NAMALWA (cell line): ENCODE data around the gene UBR1.
"Not testable (repeated sequence)": the region's sequence is repeated elsewhere in the genome, so short reads cannot be mapped to it uniquely, and the experiment has no call there.

Experiments used
- DNase-seq: peaks from one replicate; pipeline ENCODE4 v3.0.0-alpha.2; 2015; ENCODE audit warnings: low spot score

UBR1 gene

DNA sequence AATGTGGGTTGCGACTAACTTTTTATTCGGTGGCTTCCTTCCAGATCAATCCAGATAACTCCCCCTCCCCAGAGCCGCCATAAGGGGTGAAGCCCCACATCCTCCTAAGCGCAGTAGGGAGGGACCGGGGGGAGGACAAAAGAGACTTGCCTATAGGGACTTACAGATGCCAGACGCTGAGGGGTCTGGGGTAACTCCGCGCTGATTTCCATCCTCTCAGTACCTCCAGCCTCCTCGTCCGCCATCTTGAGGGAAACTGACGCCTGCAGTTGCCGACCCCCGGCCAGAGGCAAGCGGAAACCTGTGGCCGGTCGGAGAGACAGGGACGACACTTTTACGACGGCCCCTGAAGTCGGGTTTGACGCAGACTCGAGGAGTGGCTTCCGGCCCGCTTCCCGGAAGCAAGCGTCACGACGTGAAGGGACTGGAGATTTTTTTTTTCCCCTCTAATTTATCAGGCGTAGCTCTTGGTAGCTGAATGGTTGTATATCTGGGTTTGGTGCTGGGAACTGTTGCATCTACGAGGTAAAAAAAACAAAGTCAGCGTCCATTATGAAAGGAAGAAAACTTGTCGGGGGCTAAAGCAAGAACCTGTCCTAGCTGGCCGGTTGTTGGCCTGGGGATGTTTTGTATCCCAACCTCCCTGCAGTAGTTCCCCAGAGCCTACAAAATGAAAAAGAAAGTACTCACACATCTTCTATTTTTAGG, at the start of gene UBR1:
UBR1 (minus strand) TSS at position 261 of the 708 bp plus-strand sequence; CDS start at position 245, 16 bp downstream.
- DNase-seq, result peak; percentile 97

DNA sequence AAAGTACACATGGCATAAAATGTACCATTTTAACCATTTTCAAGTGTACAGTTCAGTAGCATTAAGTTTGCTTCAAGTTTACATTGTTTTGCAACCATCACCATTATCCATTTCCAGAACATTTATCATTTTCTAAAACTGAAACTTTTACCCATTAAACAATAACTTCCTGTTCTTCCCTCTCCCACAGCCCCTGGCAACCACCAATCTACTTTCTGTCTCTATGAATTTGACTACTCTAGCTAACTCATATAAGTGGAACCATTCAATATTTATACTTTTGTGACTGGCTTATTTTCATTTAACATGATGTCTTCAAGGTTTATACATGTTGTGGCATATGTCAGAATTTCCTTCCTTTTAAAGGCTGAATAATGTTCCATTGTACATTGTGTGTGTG, 47.4 kb upstream of the UBR1 start:
- no peak for DNase-seq

DNA sequence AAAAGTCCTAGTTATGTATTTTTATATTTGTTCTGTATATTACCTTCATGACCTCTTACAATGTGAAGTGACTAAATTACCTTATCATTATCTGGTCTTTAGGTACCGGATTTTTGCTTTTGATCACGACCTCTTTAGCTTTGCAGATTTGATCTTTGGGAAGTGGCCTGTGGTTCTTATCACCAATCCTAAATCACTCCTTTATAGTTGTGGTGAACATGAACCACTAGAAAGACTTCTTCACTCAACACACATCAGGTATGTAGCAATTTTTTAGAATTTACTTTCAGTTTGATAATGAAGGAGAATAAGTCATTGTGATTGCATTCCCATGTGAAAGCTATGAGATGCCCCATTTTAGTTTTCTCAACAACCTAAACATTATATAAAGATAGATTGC, 45.9 kb upstream of the UBR1 start:
- DNase-seq, result no peak

DNA sequence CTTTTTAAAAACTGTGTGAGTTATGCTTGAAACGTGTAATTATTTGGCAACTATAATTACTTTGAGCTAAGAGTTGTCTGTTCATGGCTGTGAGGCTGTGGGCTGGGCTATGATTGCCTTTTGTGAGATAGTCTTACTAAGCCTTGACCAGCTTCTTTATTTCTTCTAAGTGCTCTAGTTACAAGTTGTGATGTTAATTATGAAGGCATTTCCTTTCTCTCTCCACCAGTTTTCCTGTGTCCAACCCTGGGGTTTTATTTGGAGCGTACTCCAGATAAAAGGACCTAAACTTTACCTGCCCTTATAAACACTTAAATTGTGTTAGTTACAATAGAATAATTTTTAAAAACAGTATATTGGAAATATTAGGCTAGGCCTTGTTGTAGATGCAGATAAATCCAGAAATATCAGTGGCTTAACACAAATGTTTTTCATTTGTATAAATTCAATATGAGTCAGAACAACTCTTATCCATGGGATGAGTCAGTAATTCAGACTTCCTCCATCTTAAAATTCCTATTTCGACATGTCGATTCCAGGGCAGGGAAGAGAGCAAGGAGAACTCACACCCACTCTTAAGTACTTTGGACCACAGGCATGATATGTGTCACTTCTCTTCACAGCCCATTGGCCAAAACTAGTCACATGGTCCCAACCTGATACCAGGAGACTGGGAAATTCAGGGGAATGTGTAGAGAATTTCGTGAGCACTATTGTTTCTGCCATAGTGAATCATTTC, 44.5 kb upstream of the UBR1 start:
- DNase-seq, result no peak

DNA sequence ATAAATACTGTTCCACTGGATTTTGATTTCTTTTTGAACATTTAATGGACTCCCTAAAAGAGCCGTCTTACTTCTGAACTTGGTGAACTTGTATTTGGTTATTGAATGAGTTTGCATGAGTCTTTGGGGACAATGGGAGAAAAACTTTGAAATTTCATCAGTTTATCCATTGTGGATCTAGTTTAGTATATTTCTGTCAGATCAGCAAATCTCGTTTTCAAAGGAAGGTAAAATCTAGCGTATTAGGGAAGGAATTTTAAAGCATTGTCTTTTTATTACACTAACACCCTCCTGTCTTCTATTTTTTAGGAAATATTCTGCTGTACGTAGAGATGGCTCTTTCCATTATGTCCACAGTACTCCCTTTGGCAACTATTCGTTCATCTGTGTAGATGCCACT, 40.3 kb upstream of the UBR1 start:
- no peak for DNase-seq

DNA sequence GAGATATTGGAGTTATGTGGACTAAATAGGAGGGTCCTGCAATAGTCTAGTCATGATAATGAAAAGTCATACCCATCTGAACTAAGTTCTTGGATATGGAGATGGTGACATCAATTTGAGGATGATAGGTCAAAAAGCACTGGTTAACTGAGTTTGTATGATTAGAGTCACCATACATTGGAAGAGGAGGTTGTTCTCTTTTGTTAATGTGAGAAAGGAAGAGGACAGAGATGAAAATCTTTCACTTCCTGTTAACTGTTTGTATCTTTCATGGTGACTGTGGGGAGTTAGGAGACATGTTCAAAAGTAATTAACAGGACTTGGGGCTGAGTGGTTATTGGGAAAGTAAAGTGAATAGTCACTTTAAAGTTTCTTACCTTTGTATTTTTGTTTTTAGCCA, 38.7 kb upstream of the UBR1 start:
- peak; percentile 37 for DNase-seq

DNA sequence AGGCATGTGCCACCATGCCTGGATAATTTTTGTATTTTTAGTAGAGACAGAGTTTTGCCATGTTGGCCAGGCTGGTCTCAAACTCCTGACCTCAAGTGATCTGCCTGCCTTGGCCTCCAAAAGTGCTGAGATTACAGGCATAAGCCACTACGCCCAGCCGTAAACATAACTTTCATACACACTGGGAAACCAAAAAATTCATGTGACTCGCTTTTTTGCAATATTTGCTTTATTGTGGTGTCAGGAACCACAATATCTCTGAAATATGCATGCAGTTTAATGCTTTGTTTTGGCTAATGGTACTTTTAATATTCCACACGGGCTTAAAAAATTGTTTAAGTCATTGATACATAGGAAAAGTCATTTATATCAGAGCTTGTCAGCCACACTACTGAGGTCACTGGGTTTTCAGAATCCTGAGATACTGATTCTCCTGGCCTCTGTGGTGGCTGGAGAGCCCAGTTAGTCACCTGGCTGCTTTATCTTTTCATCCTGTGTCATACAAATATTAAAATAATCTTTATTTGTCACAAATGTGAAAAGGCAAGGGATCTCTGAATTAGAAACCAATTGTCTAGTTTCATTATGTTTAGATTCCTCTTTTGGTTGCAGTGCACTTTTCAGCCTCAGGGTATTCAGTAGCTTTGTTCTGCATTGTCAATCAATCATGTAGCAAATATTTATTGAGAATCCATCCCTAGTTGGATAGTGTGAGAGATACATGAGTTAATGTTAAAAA, 37.5 kb upstream of the UBR1 start:
- peak; percentile 26 for DNase-seq

DNA sequence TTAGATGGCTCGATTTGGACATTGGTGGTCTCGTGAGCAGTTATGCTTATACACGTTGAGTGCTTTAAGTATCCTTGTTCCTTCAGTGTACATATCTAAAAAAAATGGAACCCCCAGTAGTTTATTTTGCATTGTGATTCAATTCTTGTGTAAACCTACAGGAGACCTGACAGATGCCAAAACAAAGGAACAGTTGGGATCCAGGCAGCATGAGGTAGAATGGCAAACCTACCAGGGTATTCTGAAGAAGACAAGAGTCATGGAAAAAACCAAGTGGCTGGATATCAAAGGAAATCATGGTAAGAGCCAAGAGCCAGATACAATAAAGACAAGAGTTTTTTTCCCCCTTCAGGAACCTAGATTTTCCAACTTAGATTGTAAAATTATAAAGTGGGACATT, 29.5 kb upstream of the UBR1 start:
- no peak for DNase-seq

DNA sequence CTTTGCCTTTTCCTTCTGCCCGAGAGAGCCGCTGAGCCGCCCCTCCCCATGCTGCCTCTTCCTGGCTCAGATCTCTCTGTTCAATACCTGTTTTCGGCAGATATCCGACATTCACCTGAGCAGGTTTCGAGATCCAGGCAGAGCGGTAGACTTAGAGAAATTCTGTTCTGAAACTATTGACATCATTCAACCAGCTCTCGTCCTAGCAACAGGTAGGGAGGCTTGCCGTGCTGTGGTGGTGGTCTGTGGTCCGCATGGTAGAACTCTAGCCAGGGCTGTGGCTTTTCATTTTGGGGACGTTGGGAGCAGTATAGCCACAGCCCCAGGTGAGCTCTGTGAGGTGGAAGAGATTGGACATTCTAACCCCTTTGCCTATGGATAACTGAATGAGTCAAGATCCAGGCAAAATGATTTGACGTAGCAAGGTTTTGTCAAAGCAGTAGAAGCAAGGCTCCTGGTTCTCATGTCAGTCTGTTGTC, 28.4 kb upstream of the UBR1 start:
- DNase-seq, result peak; percentile 28

DNA sequence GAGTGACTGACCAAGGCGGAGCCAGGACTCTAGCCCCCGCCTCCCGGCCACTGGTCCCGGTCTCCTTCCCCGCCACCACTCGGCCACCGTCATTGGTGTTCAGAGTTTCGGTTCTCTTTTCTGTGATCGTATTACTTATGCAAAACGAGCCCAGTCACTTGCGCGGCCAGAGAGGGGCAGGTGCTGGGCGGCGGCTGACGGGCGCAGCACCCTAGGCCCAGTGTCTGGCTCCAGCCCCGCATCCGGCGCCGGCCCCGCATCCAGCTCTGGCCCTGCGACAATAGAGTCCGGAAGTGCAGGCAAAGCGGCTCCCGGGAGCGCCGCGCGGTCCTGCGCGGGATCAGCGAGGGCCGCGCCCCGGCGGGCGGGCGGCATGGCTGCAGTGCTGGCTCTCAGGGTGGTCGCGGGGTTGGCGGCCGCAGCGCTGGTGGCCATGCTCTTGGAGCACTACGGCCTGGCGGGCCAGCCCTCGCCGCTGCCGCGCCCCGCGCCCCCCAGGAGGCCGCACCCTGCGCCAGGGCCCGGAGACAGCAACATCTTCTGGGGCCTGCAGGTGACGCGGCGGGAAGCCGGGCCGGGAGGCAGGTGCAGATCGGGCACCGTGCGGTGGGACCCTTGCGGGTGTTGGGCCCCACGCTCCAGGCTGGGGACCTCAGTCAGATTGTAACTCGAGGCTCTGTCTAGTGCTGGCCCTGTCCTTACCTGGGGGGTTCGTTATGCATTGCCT, 27.8 kb upstream of the UBR1 start, which contains the start of gene TMEM62:
TMEM62 (plus strand) TSS at position 157 of the 727 bp plus-strand sequence; CDS start at position 374, 217 bp downstream.
- DNase-seq, result peak; percentile 92

DNA sequence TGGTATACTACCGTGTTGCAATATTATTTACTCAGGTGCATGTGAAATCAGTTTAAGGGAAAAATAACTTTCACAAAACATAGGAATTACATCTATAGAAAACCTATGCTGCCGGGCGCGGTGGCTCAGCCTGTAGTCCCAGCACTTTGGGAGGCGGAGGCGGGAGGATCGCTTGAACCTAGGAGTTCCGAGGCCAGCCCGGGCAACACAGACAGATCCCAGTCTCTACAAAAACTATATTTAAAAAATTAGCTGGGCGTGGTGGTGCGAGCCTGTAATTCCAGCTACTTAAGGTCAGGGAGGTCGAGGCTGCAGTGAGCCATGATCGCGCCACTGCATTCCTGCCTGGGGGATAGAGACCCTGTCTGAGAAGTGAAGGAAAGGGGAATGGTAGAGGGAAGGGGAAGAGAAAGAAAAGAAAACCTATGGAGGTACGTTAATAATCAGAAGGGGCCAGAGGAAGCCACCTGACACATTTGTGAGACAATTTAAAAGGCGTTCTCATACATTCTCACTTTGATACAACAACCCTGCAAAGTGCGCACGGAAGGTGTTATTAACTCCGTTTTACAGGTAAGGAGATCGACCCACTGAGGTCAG, 27.1 kb upstream of the UBR1 start:
- DNase-seq, result no peak

DNA sequence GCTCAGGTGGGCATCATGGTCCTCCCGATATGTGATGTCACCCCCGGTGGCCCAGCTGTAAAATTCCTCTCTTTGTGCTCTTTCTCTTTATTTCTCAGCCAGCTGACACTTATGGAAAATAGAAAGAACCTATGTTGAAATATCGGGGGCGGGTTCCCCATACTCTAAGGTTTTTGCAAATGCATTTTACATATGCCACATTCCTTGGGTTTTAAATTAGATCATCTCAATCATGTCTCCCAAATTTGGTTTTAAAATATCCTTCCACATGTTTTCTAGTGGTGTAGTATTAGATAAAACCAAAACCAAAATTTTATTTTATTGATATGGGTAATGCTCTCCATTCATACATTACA, 23.1 kb upstream of the UBR1 start:
- DNase-seq, result no peak

DNA sequence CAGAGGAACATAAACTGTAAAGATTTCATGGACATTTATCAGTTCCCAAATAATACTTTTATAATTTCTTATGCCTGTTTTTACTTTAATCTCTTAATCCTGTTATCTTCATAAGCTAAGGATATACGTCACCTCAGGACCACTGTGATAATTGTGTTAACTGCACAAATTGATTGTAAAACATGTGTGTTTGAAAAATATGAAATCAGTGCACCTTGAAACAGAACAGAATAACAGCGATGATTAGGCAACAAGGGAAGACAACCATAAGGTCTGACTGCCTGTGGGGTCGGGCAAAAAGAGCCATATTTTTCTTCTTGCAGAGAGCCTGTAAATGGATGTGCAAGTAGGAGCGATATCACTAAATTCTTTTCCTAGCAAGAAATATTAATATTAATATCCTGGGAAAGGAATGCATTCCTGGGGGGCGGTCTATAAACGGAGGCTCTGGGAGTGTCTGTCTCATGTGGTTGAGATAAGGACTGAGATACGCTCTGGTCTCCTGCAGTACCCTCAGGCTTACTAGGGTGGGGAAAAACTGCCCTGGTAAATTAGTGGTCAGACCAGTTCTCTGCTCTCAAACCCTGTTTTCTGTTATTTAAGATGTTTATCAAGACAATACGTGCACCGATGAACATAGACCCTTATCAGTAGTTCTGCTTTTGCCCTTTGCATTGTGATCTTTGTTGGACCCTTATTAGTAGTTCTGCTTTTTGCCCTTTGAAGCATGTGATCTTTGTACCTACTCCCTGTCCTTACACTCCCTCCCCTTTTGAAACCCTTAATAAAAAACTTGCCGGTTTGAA, 22.5 kb upstream of the UBR1 start:
- not testable (repeated sequence) for DNase-seq

DNA sequence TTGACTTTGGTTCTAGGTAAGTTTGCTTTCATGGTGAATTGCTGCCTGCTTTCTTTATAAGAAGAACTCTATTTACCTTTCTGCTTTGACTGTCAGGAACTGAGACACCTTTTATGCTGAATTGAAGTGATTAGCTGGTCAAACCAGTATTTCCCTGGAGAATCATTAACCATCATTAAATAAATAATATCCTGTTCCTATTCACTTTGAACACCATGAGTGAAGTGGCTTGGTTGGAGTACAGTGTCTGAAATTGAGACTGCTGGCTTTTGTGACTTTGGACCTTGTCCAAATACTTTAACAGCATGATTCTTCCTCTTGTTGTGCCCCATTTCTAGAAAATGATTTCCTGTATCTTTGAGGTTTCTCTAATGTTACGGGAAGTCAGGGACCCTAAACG, 21.9 kb upstream of the UBR1 start:
- no peak for DNase-seq

DNA sequence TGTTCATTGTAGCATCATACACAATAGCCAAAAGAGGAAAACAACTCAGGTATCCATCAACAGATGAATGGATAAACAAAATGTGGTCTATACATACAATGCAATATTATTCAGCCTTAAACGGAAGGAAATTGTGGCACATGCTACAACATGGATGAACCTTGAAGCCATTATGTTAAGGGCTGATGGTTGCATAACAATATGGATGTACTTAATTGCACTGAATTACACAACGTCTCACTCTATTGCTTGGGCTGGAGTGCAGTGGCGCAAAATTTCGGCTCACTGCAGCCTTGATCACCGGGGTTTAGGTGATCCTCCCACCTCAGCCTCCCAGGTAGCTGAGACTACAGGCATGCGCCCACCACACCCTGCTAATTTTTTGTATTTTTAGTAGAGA, 20.5 kb upstream of the UBR1 start:
- no peak for DNase-seq

DNA sequence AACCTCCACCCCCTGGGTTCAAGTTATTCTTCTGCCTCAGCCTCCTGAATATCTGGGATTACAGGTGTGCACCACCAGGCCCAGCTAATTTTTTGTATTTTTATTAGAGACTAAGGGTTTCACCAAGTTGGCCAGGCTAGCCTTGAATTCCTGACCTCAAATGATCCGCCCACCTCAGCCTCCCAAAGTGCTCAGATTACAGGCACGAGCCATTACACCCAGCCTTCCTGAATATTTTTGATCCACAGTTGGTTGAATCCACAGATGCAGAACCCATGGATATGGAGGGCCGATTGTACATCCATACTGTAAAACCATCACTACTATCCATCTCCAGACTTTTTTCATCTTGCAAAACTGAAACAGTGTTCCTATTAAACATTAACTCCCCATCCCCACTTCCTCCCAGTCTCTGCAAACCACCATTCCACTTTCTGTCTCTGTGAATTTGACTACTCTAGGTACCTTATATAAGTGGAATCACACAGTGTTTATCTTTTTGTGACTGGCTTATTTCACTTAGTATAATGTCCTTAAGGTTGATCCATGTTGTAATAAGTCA, 19.3 kb upstream of the UBR1 start:
- no peak for DNase-seq

DNA sequence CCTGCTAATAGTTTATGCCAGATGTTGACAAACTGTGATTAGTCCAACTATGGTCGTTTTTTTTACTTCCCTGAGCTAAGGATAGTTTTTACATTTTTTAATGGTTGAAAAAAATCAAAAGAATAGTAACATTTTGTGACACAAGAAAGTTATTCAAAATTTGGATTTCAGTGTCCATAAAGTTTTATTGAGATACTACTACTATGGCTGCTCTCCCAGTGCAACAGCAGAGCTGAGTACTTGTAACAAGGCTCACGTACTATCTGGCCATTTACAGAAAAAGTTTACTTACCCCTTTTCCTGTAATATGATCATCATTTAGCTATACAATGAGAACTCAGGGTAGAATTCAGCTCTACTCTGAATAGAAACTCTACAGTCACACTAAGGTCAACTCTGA, 16.0 kb upstream of the UBR1 start:
- DNase-seq, result no peak

DNA sequence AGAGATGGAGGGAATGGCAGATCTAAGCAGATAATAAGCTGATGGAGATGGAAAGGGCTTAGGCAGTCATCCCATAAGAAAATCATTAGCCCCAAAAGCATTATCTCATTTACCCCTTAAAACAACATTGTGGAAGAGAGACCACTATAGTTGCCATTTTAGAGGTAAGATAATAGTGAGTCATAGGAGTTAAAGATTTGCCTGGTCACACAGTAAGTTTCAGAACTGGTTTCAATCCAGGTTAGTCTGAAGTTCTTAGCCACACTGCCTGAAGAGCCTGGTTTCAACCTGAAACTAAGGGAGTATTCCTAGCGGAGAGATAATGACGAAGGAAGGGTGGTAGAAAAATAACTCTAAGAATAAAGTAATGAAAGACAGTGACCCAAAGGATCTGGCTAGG, 13.0 kb upstream of the UBR1 start:
- DNase-seq, result no peak

DNA sequence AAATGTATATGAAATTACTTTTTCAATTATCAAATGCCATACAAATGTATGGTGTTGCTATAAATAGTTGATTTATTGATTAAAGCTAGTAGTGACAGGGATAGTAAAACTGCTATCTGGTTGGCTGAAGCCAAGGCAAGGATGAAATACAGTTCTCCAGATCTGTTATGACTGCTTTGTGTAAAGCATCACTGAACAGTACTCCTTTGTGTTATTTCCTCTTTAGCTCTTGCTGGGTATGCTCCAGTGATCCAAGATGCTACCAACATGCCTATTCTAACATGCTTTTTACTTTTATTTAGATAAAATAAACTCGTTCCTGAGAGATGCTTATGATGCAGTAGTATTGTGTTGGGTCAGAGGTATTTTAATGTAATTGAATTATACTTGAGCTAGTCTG, 12.4 kb upstream of the UBR1 start:
- DNase-seq, result no peak

DNA sequence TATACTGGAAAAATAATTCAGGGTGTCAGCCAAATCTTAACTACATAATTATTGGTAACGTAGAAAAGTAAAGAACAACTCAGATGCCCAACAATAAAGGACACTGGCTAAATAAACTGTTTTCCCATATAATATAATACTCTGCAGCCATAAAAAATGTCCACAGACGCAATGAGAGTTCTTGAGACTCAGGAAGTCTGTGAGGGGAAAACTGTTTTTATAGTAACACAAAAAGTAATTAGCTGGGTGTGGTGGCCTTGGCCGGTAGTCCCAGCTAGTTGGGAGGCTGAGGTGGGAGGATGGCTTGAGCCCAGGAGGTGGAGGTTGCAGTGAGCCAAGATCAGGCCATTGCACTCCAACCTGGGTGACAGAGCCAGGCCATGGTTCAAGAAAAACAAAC, 5.5 kb upstream of the UBR1 start:
- no peak for DNase-seq

DNA sequence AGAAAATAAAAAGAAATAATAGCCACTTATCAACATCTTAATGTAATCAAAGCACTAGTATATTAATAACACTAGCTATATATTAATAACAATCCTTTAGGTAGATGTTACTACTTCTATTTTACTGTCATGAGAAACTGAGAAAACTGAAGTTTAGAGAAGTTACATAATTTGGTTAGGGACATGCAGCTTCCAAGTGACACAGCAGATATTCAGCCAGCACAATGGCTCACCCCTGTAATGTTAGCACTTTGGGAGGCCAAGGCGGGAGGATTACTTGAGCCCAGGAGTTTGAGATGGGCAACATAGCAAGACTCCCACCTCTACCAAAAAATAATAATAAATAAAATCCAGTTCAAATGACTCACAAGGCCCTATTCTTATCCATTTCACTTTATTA, 1.9 kb upstream of the UBR1 start:
- DNase-seq, result no peak
